GM18909 (cell line): ENCODE data around the gene BEAN1.

Experiments
- ATAC-seq: cut with Tn5 transposase; IDR thresholded peaks from one replicate; pipeline ENCODE4 v1.9.1; 2021; ENCODE audit warnings: mild to moderate bottlenecking; ENCODE audit not compliant: unreplicated experiment, poor library complexity

Gene BEAN1

DNA sequence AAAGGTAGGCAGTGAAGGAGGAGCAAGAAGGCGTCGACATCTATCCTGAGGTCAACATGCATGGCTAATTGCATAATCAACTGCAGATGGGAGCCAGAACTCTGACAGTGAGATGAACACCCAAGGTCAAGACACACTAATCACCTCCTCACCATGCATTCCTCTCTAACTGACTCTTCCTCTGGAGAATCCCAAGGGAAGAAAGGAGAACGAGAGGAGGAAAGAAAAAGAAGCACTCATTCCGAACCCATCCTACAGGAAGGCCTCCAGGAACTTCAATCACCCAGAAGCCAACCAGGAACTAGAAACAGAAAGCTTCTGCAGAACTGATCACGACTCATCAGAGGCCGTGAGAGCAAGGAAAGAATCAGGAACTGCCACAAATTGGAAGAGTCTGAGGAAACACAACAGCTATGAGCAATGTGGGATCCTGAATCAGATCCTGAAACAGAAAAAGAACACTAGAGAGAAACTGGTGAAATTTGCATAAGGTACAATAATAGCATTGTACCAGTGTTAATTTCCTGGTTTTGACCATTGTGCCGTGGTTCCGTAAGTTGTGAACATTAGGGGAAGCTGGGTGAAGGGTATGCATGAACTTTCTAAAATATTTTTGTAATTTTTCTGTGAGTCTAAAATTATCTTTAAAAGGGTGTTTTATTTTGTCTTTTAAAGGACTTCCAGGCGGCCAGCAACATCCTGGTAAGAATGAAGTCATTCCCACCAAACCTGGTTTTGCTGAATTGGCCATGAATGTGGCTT is 10.0 kb upstream of the BEAN1 start:
- ATAC-seq: no peak

DNA sequence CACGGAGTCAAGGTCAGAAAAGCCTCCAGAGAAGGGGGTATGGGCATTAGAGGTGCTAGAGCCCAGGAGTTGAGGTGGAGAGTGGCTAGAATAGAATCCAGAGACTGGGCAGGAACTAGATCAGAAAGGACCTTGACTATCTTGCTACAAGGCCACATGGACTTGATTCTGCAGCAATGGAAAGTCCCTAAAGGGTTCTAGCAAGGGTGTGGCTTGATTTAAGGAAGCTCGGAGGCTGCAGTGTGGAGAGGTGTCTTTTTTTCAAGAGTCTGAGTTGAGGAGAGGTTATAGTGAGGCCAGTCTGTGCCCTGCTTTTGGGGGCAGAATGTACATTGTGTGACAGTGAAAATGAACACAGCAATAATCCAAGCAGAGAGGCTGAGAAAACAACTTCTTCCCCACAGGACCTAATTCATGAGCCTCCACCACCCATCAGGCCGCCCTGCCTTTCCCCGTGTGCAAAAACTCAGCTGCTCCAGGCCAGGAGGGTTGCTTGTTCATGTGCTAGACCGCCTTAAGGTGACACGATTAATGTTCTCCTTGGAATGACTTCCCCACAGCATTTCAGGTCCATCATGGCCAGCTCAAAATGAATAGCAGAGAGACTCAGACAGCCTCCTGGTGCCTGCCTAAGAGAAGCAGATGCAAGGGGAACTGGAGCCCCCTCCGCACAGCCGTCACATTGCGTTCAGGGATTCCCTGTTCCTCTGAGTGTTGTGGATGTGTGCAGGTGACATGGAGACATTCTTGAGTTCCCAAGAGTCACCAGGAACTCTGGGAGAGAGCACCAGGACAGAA is 8.7 kb upstream of the BEAN1 start:
- no peak for ATAC-seq

- no peak for ATAC-seq
These were observed 7.6 kb upstream of the BEAN1 start for GRCh38 chr16:66419527-66419926.

GRCh38 chr16:66420396-66420795 is 6.7 kb upstream of the BEAN1 start:
- no peak for ATAC-seq

GRCh38 chr16:66421891-66422290 is 5.2 kb upstream of the BEAN1 start:
- no peak for ATAC-seq

DNA sequence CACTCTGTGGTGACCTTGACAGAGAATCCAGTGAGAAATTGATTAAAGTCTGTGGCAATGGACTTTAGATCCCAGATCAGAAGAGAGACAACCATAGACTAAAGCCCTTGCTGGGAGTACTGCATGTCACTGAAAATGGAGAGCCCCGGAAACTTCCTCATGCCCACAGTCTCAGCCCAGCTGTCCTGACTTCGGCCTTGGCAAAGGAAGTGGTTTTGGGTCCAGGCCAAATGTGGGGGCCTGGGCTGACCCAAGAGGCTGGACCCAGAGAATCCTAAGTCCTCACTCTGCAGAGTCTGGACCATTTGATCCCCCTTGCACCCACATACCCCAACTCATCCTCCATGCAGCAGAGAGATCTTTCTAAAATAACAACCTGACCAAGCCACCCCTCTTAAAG is 4.7 kb upstream of the BEAN1 start:
- ATAC-seq: no peak

GRCh38 chr16:66423177-66423576 is 3.9 kb upstream of the BEAN1 start:
- no peak for ATAC-seq

DNA sequence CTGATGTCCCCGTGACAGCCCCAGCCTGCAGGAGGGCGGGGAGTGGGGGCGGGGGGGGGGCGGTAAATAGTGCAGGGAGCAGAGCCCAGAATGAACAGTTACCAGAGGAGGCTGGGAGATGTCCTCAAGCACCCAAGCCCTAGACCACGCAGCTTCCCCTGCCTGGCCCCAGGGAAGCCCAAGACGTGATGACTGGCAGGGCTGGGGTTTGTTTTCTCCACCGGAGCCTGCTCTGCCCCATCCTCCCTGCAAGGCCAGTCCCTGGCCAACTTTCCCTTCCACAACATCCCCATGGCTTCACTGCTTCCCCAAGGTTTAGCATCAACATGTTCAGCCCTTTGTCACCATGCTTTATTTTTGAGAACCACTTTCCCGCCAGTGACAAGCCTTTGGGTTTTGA is 1.4 kb upstream of the BEAN1 start:
- no peak for ATAC-seq

- ATAC-seq: no peak
These were observed 721 bp upstream of the BEAN1 start for GRCh38 chr16:66426112-66427035.

- ATAC-seq: no peak
These were observed 981 bp downstream of the BEAN1 start for GRCh38 chr16:66427871-66428681.

DNA sequence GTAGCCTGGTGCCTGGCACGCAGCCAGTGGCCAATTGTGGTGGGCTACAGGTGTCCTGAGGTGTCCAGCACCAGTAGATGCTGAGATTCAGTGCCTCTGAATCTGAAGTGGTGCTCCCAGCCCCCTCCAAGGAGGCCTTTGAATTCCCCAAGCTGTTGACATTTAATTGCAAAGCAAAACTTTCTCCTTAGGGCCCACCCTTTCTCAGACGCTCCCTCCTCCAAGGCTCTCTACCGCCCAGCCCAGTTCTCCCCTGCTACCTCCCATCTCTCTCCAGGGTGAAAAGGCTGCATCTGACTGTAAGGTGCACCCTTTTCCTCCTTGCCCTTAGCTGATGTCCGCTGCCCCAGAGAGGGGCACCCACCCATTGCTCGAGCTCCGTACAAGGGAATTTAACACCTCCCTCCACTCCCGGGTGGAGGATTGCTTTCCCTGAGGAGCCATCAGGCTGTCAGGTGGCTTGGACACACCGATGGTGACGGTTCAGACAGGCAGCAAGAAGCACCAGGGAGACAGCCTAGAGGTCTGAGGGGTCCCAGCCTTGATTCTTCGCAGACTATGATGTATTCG is 1.7 kb downstream of the BEAN1 start:
- ATAC-seq: no peak

GRCh38 chr16:66429290-66429962 is 2.3 kb downstream of the BEAN1 start:
- ATAC-seq: no peak

DNA sequence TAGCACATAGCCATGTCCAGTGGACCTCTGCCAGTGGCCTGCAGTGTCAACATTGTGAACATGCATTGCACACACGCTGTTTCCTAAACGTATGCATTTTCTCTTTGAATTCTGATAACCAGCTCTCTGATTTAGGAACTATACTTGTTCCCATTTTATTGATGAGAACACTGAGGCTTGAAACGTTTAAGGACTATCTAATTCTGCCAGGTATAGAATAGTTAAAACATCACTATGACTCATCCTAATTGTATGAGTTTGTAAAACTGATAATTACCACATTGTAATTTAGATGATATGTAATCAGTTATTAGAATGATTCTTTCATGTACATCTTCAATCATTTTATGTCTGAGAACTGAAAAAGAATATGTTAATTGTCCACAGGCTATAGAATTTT is 3.1 kb downstream of the BEAN1 start:
- no peak for ATAC-seq

DNA sequence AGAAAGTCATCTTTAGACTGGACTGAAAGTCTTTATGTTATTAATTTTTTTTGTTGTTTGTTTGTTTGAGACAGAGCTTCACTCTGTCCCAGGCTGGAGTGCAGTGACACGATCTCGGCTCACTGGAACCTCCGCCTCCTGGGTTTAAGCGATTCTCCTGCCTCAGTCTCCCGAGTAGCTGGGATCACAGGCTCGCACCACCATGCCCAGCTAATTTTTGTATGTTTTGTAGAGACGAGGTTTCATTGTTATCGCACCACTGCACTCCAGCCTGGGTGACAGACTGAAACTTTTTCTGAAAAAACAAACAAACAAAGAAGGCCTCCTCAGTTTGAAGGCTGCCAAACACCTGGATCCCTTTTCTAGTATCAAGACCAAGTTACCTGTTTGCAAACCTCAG is 4.7 kb downstream of the BEAN1 start:
- no peak for ATAC-seq

DNA sequence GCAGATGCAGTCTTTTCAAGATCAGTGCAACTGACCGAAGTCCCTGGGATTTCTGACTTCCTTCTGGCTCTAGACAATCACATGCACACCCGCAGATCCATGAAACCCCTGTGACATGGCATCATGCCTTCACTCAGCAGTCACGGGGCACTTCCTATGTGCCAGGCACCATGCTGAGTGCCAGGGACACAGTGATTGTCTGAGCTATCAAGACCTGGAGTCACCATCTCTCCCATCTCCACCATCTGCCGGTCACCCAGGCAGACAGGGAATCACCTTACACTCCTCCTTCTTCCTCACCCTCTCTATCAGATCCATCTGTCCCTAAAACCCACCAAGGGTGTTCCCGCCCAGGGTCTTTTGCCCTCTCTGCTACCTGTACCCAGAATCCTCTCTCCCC is 5.3 kb downstream of the BEAN1 start:
- ATAC-seq: no peak

- no peak for ATAC-seq
These were observed 7.7 kb downstream of the BEAN1 start for GRCh38 chr16:66434619-66435430.

DNA sequence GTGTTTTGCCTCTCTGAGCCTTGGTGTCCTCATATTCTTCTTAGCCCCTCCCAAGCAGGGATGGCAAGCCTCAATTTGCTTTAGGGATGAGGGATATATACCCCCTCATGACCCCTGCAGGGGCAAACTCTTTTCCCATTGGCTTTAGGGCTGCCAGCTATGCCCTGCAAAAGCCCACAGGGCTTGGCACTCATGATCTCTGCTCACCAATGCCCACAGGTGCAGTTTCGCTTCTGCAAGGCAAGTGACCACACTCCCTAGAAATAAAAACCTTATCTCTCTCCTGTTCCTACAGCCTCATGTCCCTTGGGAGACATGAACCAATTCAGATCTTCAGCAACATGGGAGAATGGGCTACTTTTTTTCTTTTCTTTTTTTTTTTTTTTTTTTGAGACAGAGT is 8.8 kb downstream of the BEAN1 start:
- ATAC-seq: no peak

- no peak for ATAC-seq
These were observed 10.4 kb downstream of the BEAN1 start for GRCh38 chr16:66437391-66437945.
